GM21526 (cell line): ENCODE data around the gene DLGAP1.

ENCODE experiments used
- ATAC-seq: cut with Tn5 transposase; IDR thresholded peaks from one replicate; pipeline ENCODE4 v1.9.1; 2021; ENCODE audit warnings: moderate library complexity; ENCODE audit not compliant: unreplicated experiment, low FRiP score

DLGAP1 gene

DNA sequence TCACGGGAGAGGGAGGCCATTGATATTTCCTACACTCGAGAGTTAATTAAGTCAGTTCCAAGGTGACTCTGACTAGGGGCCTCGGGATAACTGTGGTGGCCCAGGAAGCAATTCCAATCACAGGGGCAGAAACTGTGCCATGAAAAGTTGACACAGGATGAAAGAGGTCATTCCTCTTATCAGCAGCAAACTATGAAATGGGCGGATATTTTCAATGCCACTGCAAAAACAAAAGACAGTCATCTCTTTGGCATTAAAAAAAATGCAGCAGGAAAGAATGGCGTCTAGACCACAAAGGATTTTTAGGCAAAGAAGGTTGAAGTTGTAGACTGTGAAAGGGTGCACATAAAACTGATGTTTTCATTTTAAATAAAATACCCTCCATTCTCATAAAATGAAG is 955.1 kb downstream of the DLGAP1 start:
- ATAC-seq = no peak

DNA sequence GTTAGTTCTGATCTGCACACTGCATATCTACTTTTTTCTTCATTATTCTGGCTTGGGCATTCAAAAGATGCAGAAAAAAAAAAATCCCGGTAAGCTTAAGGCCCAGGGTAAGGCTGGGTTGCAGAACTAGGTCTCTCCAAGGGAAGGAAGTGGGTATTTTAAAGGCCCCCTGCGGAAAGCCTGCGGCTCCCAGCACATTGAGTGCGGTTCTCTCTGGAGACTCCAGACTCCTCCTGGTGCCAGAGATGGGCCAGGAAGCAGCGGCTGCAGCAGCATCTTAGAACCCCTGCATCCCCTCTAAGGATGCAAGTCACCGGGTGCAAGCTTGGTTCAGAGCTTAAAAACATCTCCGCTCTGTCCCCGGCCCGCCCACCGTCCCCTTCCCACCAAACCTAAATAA is 955.6 kb downstream of the DLGAP1 start:
- no peak for ATAC-seq

DNA sequence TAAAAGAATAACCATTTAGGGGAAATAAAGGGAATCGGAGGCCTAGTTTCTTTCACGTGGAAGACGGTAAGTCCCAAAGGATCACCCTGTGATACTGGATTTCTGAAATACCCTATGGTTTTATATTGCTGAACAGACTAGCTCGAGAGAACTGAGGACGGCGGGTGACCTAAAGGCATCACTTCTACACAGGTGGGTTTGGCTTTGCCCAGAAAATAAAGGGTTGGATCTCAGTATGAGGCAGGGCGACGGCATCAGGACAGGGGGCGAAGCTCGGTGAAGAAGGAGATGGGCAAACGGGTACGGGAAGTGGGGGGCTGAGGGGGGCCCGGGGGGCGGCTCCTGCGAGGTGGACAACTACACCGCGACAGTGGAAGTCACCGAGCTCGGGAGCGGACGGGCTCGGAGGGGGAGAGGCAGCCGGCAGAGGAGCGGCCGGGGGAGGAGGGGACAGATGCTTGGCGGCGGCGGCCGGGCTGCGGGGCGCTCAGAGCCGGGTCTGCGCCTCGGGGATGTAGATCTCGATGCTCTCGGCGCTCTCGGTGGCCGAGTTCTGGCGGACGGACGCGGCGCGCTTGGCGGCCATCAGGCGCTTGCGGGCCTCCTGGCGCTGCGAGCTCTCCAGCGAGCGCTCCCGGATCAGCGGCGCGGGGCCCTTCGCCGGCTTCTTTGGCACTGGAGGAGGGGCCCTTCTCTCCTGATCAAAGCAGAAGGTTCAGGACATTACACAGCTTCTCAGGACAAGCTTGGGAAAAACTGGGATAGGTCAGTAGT is 956.2 kb downstream of the DLGAP1 start:
- no peak for ATAC-seq

DNA sequence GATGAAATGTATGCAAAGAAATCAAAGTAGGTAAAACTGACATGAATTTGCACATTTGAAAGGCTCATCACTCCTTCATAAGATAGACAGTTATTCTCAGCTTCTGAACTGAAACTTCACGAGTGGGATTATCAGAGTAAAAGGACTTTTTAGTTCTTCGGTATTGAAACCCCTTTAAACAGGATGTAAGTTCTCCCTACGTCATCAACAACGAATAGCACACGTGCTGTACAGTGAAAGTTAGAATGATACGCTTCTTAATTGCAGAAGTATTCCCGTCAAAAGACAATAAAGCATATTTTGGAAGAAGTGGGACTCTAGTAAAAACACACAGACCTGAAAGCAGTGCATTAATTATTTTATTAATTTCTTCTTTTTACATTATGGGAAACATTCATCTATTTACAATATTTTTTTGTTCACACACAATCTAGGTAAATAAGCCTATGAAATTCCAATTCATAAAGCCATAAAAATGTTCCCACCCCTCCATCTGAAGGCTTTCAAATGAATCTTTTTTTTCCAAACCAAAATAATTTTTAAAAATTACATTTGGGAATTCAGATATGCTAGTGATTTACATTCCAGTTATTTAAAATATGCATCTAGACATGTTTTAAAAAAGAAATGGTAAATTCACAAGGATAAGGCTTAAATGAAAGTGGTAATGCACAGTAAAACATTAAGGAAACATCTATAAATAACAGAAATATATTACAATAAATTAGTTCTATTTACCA is 959.2 kb downstream of the DLGAP1 start:
- ATAC-seq = no peak

DNA sequence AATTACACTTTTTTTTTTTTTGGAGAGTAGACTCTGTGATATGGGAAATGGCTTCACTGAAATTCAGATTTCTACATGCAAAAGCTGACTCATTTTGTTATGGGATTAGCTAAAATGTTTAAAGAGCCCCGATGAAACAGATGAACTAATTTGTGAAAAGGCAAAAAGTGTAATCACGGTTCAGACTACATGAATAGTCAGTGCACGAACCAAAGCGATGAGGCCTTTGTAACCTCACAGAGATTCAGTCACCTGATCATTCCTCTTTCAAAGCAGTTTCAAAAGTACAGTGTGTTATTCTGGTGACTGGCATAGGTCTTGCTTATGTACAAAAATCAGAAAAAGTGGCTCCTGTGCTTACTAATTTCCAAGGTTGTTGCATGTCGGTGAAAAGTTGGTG is 960.5 kb downstream of the DLGAP1 start:
- ATAC-seq = no peak

DNA sequence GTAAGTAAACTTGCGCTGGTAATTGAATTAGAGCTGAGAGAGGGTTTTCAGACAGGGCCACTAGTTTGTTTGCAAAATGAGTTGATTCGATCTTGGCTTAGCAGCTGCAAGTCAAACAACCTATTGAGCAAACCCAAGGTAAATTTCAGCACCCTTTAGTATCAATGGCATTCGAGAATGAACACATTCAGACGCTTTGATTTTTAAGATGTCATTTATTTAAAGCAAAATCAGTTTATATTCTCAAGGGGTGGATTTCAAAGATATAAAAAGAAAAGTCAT is 960.9 kb downstream of the DLGAP1 start:
- ATAC-seq = no peak

DNA sequence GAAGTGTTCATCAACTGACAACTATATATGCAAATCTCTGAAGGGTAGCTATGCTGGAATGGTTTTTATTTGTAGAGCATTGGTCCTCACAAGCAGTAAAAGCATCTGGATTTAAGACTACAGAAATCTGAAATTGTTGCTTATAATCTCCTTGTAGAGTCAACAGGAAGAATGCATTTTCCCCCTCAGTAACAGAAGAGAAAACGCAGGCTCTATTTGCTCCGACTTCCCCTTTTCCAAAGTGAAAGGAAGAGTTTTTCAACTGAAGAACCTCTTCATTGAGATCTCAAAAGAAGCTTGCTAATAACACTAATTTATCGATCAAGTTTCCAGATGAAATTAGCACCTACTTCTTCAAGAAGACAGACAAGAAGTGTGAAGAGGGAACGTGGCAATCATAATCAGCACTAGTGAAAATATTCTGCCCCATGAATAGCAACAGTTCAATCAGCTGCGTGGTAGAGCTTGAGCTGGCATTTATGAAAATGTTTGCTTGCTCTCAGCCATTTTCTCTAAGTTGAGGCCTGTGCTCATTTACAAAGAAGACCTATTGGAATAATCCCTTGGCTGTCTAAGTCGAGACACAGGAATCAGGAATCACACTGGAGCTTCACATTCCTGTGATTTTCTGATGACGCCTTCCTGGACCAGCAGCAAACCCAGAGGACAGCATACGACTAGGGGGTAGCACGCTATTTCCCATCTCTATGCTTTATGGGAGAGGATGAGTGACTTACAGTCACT is 961.4 kb downstream of the DLGAP1 start:
- no peak for ATAC-seq

DNA sequence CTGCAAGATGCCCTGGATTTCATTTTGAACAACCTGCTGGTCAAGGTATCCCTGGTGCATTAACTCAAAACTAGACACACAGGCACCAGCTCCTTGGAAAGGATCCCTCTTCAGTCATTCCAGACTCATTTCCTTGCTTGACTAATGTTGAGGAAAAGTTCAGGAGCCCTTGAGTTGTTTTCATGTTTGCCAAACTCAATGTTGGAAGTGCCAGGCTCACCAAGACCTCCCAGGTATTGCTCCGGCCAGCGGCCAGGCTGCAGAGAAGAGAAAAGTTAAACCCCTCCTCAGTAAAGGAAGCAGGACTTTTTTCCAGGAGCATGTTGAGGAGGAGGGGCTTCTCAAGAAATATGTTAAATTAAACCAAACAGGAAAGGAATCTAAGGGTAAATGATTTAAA is 962.4 kb downstream of the DLGAP1 start:
- no peak for ATAC-seq

DNA sequence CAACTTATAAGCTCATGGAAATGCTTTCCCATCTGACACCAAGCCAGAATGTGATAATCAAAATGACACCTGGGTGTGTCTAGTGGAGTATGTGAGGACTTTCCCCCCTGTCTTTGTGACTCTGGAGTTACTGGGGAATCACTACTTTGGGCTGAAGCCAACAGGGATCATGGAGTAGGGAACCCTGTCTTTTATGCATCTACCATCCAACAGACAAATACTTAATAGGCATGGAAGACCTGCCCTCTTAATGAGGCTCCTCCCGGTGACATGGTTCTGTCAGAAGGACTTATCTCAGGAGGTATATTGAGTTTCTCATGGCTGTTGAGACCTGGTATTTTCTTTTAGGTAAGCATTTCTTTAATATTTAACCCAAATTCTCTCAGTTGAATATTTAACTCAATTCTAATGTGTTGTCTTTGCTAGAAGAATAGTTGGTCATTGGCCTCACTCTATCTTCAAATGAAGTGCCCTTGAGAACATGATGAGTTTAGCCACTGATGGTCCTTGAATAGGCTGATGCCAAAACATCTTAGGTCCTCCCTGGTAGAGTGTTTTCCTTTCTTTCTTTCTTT is 963.0 kb downstream of the DLGAP1 start:
- no peak for ATAC-seq

DNA sequence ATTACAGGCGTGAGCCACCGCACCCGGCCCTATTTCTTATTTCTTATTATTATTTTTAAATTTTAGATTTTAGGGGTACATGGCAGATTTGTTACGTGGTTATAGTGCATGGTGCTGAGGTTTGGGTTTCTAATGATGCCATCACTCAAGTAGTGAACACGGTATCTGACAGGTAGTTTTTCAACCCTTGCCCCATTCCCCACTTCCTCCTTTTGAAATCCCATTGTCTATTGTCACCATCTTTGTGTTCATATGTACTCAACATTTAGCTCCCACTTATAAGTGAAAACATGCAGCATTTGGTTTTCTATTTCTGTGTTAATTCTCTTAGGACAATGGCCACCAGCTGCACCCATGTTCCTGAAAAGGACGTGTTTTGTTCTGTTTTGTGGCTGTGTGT is 965.6 kb downstream of the DLGAP1 start:
- ATAC-seq = no peak

DNA sequence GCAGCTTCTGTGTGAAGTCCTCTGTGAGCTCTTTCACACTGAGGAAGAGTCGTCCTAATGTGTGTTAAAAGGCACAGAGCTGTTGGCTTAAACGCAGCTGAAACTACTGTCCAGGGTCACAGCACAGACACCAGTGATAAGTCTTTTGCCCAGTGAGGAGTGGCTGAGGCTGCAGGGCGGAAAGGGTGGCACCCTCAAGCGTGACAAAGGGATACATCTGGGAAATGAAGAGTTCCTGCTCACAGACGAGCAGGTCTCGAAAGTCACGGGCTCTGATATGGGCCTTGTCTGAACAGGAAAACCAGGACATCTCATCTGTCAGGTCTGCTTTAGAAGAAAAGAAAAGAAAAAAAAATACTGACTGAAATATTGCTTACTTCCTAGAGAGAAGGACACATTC is 968.6 kb downstream of the DLGAP1 start:
- ATAC-seq = no peak

DNA sequence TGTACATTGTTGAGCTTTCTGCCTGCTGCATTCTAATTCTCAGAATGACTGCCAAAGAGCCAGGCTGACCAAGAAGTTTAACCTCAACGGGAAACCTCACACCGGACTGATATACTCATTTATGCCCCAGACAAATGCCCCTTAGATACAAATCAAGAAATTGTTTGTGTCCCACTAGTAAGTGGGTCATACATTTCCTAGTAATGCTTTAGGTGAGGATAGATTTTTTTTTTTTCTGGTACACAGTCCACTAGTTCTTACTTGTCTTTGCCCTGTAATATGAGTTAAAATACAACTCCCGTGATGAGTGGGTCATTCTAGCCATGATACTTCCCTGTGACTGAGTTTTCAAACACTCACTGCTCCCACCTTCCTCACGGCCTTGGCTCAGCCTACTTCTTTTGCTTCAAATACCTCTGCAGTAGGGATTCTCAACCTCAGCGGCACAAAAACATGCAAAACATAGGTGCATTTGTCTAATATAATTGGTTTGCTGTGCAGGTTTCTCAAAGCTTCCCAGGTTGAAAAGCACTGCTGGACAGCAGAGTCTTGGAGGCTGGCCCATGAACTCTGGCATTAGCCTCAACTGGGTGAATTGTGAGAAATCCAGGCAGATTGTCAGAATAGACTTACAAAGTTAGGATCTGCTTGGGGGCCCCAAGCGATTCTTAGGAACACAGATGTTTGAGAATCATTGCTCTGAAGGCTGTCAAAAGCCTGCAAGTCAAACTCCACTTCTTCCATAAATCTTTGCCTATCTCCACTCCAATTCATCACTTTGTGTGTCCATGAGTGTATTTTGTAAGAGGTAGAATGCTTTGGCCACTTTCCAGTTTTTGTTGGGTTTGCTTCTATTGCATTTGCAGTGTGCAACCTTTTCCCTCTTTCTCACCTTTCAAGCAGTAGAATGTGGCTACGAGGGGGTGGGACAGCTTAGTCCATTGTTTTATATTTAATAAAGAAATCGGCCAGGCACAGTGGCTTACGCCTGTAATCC is 969.7 kb downstream of the DLGAP1 start:
- no peak for ATAC-seq

DNA sequence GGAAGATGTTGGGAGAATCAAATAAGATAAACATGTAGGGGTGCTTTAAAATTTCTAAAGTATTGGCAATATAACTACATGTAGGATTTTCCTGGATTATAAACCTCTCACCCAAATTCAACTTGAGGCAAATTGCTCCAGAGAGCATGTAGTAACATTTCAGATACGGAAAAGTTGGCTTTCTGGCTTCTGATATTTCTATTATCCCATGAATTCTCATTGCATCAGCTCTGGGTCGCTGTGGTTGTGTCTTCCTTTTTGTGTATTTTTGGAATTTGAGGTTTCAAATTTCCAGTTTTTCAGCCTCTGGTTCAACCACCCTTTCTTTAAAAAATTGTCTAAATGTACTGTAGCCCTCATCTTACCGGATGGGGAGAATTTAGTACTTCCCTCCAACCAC is 972.8 kb downstream of the DLGAP1 start:
- no peak for ATAC-seq

DNA sequence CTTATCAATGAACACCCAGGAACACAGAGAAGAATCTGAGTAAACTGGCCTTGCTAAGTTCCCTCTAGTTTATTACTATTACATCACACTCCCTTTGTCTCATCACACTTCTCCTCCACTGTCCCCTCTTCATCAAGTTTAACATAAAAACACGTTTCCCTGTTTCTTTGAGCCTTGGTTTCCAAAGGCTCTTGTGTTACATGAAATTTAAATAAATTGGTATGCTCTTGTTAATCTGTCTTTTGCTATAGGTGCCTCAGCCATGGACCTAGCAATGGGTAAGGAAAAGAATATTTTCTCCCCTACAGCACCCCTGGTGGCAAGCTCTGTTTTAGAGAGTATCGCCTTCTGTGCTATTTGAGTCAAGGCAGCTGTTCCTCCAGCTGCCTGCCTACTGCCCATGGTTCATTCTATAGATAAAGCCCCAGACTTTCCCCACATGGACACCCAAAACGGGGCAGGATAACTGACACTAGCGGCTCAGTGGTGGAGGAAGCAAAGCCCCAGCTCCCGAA is 973.4 kb downstream of the DLGAP1 start:
- no peak for ATAC-seq

DNA sequence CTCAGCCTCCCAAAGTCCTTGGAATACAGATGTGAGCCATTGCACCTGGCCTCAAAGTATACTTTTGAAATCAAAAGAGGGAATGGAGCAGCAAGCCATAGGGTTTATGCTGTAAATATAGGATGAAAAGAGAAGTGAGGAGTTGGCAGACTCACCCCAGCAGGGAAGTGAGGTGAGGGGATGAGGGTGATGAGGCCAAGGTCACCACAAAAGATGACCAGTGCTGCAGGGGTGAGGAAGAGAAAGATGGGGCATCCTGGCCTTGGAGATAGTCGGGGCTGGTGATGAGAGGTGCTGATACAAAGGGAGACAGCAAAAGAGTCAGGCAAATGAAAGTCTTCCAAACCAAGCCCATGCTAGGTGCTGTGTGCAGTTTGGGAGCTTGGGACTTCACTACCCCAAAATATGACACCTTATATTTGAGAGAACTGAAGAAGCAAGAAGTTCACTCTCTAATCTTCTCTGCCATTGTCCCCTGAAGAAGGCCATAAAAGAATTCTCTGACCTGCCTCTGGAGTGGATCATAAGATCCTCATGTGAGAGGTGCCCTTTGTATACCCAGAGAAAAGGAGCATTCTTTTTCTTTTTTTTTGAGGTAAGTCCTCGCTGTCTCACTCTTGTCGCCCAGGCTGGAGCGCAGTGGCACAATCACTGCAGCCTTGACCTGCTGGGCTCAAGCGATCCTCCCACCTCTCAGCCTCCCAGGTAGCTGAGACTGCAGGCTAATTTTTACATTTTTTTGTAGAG is 974.1 kb downstream of the DLGAP1 start:
- no peak for ATAC-seq

DNA sequence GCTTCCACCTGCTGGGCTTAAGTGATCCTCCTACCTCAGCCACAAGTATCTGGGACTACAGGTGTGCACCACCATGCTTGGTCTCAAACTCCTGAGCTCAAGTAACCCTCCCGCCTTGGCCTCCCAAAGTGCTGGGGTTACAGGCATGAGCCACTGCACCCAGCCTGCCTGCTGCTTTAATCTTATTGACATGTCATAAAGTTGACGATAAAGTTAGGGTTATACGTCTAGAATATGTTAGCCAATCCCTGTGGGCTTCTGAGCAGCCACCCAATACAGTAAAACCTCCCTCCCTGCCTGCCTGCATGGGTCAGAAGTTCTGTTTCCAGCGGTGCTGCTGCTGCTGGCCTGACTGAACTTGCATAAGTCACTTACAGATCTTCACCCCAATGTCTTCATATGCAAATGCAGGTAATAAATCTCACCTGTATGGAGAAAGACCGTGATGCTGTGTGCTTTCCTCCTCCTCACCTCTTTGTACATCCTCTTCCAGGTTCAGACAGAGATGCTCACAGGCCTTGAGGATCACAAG is 975.1 kb downstream of the DLGAP1 start:
- ATAC-seq = no peak

DNA sequence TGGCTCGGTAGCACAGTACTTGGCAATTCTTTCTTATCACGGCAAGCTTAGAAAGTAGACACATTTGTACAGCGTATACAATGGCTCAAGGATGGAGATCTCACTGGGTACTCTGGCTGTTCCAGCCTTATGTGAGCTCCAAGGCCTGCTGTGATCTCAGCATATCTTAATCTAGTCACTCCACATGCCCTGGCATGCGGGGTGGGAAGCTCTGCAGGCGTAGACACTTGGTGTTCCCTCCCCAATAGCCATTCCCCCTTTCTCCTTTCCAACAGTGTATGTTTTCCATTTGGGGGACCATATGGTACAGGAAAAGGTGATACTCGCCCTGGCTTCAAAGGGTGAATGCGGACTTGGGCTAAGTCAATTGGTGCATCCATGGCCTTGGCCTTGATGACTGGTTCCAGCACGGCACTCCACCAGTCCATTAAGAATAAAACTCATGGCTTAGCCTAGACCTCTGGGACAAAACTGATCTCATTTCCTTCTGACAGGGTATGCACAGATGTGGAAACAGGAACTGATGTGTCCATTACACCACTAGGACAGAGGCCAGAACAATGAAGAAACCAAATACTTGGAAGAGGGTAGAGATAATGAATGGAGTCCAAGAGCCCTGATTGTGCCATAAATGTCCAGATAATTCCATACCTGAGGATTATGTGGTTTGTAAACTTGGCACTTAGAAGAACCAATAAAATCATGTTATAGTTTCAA is 976.7 kb downstream of the DLGAP1 start:
- ATAC-seq = no peak
